GM18526 (cell line): ENCODE measurements around the gene CASZ1.

ENCODE experiments used
- POLR2A ChIP-seq: IDR thresholded peaks from 3 replicates; pipeline ENCODE4 v1.6.1; 2011; ENCODE audit not compliant: insufficient read length; ENCODE audit errors: extremely low read depth

Gene CASZ1

DNA sequence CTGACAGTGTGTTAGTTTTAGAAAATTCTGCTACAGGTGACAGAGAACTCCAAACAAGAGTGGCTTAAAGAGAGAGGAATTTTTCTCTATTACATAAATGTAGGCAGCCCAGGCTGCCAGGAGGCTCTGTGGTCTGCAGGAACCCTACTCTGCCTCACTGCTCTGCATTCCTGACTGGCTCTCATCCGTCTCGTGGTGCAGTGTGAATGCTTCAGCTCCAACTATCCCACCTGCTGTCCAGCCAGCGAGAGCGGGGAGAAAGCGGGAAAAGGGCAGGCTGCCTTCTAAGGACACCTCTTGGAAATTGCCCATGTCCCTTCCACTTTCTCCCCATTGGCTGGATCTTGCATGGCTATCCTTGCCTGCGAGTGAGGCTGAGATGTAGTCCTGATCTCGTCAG lies 190.4 kb downstream of the CASZ1 start:
- no peak for TF ChIP-seq POLR2A

DNA sequence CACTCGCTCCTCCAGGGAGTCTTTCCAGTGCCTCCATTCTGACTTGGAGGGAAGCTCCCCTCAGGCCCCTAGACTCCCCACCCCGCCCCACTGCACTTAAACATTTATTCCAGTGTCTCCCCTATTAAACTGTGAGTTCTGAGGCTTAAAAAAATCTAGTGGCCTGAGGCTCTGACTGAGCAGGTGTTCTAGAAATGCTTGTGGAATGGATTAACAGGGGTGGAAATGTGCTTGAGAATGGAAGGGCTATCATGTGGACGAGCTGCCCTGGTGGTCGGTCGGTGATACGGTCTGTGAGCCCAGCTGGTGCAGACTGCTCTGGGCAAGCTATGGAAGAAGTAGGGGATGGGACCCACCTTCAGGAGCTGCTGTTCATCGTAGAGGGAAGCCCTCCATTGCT lies 191.5 kb downstream of the CASZ1 start:
- TF ChIP-seq POLR2A, result no peak

GRCh38 chr1:10602936-10603335 lies 193.5 kb downstream of the CASZ1 start:
- TF ChIP-seq POLR2A, result no peak

- no peak for TF ChIP-seq POLR2A
These were observed 194.9 kb downstream of the CASZ1 start for GRCh38 chr1:10601342-10602070.

GRCh38 chr1:10599194-10599861 lies 197.1 kb downstream of the CASZ1 start:
- TF ChIP-seq POLR2A, result no peak

- TF ChIP-seq POLR2A, result no peak
These were observed 198.1 kb downstream of the CASZ1 start for GRCh38 chr1:10598389-10598702.

GRCh38 chr1:10597492-10598388 lies 198.7 kb downstream of the CASZ1 start:
- TF ChIP-seq POLR2A, result no peak

- no peak for TF ChIP-seq POLR2A
These were observed 199.7 kb downstream of the CASZ1 start for GRCh38 chr1:10596780-10597179.

DNA sequence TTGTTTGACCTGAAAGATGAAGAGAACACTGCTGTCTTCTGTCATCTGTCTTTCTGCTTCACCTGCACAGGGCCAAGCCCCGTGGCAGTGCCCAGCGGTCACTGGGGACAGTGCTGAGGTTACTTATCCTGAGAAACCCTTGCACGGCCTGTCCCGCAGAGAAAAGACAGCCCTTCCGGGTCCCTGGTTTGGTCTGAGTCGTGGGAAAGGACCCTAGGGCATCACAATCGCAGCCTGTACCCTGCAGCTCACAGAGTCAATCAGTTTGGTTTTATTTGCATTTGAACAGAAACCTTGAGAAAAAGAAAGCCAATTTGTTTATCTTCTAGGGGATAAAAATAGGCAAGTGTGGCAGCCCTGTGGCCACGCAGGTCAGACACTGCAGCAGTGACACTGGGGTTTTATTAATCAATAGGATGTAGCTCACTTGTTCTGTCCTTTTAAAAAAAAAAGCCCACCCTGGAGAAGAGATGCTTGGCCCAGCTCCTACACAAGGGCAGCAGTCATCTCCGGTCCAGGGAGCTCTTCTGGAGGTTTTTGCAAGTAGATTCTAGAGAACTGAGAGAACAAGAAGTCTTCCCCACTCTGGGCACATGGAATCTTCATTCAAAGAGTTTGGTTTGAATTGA lies 201.7 kb downstream of the CASZ1 start:
- no peak for TF ChIP-seq POLR2A

GRCh38 chr1:10593750-10594149 lies 202.7 kb downstream of the CASZ1 start:
- TF ChIP-seq POLR2A, result no peak

DNA sequence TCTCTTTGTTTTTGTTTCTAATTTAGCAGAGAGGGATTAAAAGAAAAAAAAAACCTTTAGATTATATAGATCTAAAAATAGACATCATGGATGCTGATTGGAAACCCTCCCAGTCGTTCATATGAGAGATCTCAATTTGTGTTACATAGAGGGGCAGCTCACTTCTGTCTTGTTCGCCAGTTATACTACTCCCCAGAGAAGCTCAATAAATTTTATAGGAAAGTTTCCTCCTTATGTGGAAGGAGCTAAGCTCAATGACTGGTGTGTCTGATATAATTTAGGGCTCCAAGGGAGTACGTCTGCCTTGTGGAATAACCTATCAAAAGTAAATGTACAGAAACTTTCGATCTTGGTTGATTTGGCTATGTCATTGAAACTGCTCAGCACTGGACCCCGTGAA lies 204.1 kb downstream of the CASZ1 start:
- no peak for TF ChIP-seq POLR2A

- no peak for TF ChIP-seq POLR2A
These were observed 205.4 kb downstream of the CASZ1 start for GRCh38 chr1:10591010-10591409.

DNA sequence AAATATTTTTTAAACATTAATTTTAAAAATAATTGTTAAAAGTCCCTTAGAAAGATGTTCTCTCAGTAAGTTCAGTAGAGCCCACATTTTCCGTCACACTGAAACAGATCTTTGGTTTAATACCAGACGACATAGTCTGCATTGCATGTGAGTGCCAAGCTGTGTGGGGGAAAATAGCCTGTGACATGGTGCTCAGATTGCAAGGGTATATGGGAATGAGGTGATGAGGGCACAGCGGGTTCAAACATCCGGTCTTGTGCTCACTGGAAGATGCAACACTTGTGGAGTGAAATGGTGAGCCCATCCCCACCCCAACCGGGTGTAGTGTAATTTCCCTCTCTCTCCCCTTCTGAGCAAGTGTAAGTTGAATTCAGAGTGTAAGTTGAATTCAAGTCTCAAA lies 207.4 kb downstream of the CASZ1 start:
- no peak for TF ChIP-seq POLR2A

DNA sequence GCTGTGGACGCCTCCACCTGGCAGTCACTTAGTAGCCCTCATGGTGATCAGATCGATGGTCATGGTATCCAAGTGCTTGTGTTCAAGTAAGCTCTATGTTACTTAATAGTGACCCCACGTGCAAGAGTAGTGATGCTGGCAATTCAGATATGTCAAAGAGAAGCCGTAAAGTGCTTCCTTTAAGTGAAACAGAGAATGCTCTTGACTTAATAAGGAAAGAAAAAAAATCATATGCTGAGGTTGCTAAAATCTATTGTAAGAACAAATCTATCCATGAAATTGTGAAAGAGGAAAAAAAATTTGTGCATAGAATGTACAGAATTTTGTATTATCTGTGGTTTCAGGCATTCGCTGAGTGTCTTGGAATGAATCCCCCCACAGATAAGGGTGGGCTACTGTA lies 207.8 kb downstream of the CASZ1 start:
- TF ChIP-seq POLR2A, result no peak
